ENCODE data around the gene CGB7. TPM values are rescaled to one million over a fixed set of nuclear protein-coding genes. Genes with fewer than 3 reads are reported as not detected.
A peak's percentile ranks its signal among the peaks of the same experiment; 100 is the strongest.

Gene CGB7
- total RNA-seq, result not detected
- under 1 TPM in 1 of 3 donors, not detected in 2; 0.23 TPM for polyA plus RNA-seq

DNA sequence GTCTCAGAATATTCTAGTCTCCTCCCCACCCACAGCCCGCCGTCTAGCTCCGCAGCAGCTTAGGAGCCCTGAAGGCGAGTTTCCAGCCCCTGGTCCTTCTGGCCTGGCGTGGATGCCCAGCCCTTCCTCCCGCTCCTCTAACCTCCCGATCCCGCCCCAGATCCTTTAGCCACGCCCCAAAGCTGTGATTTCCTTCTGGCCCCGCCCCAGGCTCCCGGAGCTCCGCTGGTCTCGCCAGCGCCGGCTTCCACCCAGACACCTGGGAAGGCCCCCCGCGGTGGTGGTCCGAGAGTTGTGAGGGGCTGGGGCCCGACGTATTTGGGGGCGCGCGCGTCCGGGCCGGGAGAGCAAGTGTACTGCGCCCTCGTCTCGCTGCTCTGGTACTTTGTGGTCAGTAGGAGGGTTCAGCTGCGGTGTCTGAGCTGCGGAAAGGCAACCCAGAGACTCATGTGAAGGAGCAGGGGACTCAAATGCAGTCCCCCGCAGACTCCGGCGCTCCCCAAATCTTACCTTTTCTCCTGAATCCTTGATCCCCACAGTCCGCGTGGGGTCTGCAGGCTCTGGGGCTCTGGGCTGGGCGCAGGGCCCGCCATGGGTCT is at the start of gene CGB7:
TSS of gene CGB7 (minus strand) at position 114 of the 599 bp plus-strand sequence. CDS start 2,374 bp downstream, outside the sequence.
- peak; percentile 79 for DNase-seq
- Histone ChIP-seq H3K4me3 (peak within 1 kb of the TSS; percentile 29 to 54 (median 48)), H3K27me3 (peaks cover 18 to 47% (median 24%) of the 10 kb centered on the region in 3 donors), H3K27ac (no peak within 1 kb of the TSS), H3K4me1 (peaks cover 0 to 25% (median 21%) of the 10 kb centered on the region in 4 donors), H3K36me3 (no peaks in the 10 kb centered on the region), H3K9me3 (no peaks in the 10 kb centered on the region)
- TF ChIP-seq POLR2AphosphoS5 (IDR thresholded peaks at IDR 0.05) (no peak), POLR2A (IDR thresholded peaks at IDR 0.05) (no peak)
- WGBS, 2 donors, result 4 to 6% methylated on average over 38 of the region's 38 CpGs
- intact Hi-C loops (cut with DNase I), result no loop called here

DNA sequence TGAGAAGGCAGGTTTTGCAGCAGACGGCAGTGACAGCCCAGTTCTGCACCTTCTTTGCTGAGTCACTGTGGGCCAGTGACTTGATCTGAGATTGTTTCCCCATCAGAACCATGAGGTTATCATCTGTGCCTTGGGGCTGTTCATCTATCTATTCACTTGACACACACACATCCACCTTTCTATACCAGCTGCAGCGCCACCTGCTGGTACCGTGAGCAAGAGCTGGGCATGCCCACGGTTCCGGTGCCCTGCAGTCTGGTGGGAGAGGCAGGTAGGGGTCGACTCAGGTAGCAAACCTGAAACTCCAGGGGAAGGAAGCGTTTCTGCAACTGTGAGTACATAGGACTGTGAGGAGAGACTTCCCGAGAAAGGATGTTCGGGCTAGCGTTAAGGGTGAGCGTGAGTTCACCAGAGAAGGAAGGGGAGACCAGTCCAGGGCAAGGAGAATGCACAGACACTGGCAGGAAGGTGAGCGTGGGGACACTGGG is 49.1 kb upstream of the CGB7 start:
- no peak for TF ChIP-seq EP300 (IDR thresholded peaks at IDR 0.05)
- TF ChIP-seq, protein P1, sequence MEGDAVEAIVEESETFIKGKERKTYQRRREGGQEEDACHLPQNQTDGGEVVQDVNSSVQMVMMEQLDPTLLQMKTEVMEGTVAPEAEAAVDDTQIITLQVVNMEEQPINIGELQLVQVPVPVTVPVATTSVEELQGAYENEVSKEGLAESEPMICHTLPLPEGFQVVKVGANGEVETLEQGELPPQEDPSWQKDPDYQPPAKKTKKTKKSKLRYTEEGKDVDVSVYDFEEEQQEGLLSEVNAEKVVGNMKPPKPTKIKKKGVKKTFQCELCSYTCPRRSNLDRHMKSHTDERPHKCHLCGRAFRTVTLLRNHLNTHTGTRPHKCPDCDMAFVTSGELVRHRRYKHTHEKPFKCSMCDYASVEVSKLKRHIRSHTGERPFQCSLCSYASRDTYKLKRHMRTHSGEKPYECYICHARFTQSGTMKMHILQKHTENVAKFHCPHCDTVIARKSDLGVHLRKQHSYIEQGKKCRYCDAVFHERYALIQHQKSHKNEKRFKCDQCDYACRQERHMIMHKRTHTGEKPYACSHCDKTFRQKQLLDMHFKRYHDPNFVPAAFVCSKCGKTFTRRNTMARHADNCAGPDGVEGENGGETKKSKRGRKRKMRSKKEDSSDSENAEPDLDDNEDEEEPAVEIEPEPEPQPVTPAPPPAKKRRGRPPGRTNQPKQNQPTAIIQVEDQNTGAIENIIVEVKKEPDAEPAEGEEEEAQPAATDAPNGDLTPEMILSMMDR (IDR thresholded peaks at IDR 0.05), result peak; percentile 43 to 68 (median 64)
- Histone ChIP-seq H3K9me3 (no peaks in the 10 kb centered on the region), H3K27me3 (no peaks in the 10 kb centered on the region), H3K4me1 (peaks cover 0 to 8% (median 4%) of the 10 kb centered on the region in 4 donors), H3K36me3 (peaks cover 28 to 77% (median 48%) of the 10 kb centered on the region in 4 donors), H3K4me3 (no peak overlapping the region), H3K27ac (no peak overlapping the region)
- no peak for DNase-seq
- intact Hi-C loops (cut with DNase I), result no loop called here
- WGBS, 2 donors, result 57 to 68% methylated on average over 12 of the region's 12 CpGs

DNA sequence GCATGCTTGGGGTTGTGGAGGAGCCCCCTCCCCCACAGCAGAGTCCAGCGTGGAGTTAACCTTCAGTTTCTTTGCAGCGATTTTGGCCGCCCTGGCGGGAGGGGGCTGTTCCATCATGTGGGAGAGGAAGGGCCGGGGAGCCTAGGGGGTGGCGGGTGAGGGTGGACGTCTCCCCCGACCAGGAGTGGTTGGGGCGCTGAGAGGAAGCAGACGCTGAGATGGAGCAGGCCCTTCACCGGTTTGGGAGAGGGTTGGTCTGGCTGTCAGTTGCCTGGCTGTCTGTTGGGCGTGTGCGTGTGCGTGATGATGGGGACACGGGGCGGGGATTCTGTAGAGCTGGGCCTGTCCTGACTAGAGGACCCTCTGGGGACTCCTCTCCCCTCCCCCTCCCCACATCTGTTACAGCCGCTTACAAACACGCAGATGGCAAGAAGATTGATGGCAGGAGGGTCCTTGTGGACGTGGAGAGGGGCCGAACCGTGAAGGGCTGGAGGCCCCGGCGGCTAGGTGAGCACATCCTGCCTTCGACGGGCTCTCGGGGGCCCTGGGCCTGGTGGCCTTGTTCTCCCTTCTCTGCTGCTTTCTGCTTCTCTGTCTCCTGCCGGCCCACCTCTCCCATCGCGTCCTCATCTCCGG is 46.8 kb upstream of the CGB7 start:
- no peak overlapping the region for H3K27ac ChIP-seq
- H3K36me3 ChIP-seq, result peaks cover 48 to 100% (median 66%) of the 10 kb centered on the region in 4 donors
- 68 to 89% methylated on average over 30 of the region's 30 CpGs for WGBS, 2 donors

DNA sequence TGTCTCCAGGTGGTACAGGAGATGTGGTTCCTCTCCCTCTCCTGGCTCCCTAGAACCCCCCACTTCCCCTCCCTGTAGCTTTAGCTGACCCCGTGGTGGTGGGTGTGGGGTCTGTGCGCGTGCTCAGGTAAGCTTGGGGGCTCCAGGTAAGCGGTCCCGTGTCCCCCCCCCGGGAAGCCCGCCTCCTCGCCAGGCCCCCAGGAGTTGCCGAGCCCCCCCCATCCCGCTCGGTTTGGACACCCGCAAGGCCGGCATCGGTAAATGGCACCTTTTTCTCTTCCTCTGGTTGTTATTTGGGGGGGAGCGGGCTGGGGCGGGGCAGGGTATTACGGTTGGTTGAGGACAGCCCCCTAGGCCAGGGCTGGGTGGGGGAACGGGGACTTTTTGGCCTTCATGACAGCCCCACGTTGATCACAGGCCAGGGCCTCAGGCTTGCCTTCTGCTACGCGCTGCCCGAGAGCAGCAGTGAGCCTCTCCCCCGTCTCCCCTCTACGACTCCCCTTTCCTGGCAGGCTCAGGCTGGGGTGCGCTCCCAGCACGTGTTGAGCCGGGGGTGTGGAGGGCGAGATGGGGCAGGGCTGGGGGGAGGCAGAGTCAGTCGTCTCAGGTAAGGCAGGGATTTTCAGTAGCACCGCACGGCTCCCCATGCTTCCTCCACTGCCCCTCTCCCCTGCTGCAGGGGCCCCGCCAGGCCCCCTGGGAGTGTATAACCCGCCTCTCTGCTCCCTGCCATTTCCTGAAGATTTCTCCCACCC is 46.0 kb upstream of the CGB7 start:
- intact Hi-C loops (cut with DNase I), result no loop called here
- no peak for DNase-seq
- peaks cover 54 to 100% (median 72%) of the 10 kb centered on the region in 4 donors for H3K36me3 ChIP-seq
- WGBS, 2 donors, result 85 to 91% methylated on average over 33 of the region's 33 CpGs
- no peak overlapping the region for H3K27ac ChIP-seq
- TF ChIP-seq POLR2A (IDR thresholded peaks at IDR 0.05), result no peak
- no peak for TF ChIP-seq POLR2AphosphoS5 (IDR thresholded peaks at IDR 0.05)
- no peak for TF ChIP-seq EP300 (IDR thresholded peaks at IDR 0.05)
- TF ChIP-seq, protein P1 (IDR thresholded peaks at IDR 0.05), result no peak
- H3K9me3 ChIP-seq, result no peaks in the 10 kb centered on the region
- no peak overlapping the region for H3K4me3 ChIP-seq
- H3K4me1 ChIP-seq, result no peaks in the 10 kb centered on the region
- no peaks in the 10 kb centered on the region for H3K27me3 ChIP-seq

More for the DNA sequence above, 46.8 kb upstream of the CGB7 start:
- TF ChIP-seq POLR2AphosphoS5 (IDR thresholded peaks at IDR 0.05) (no peak), EP300 (IDR thresholded peaks at IDR 0.05) (no peak), POLR2A (IDR thresholded peaks at IDR 0.05) (no peak)
- TF ChIP-seq, protein P1 (IDR thresholded peaks at IDR 0.05), result no peak
- Histone ChIP-seq H3K4me1 (no peaks in the 10 kb centered on the region), H3K27me3 (no peaks in the 10 kb centered on the region), H3K4me3 (no peak overlapping the region), H3K9me3 (no peaks in the 10 kb centered on the region)
- intact Hi-C loops (cut with DNase I), result no loop called here
- DNase-seq, result no peak

DNA sequence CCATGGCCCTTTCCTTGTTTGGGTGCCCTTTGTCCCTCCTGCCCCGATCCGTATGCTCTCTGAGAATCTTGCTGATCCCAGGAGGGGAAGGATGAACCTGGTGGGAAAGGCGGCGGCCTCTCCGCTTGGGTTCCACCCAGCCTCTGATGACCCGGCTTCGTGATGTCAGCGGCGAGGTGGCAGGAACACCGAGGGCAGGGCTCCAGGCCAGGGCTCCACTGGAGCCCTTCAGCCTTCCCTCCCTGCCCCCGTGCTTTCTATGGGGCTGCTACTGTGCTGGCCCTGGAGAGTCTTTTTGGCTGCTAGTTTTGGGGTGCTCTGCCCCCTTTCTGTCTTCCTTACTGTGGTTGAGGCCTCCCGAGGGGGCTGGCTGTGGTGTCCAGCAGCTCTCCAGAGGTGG is 44.8 kb upstream of the CGB7 start:
- H3K36me3 ChIP-seq, result peaks cover 55 to 98% (median 70%) of the 10 kb centered on the region in 4 donors
- intact Hi-C loops (cut with DNase I), result no loop called here
- no peak overlapping the region for H3K27ac ChIP-seq
- no peaks in the 10 kb centered on the region for H3K9me3 ChIP-seq
- no peak for TF ChIP-seq POLR2AphosphoS5 (IDR thresholded peaks at IDR 0.05)
- no peak for TF ChIP-seq EP300 (IDR thresholded peaks at IDR 0.05)
- no peak for TF ChIP-seq POLR2A (IDR thresholded peaks at IDR 0.05)
- TF ChIP-seq, protein P1 (IDR thresholded peaks at IDR 0.05), result no peak
- DNase-seq, result no peak
- H3K4me3 ChIP-seq, result no peak overlapping the region
- no peaks in the 10 kb centered on the region for H3K27me3 ChIP-seq
- no peaks in the 10 kb centered on the region for H3K4me1 ChIP-seq
- 86 to 92% methylated on average over 12 of the region's 12 CpGs for whole genome bisulfite sequencing, 2 donors

All from sigmoid colon (tissue), 7 donors.